Activated T-cell treated with anti-CD3 and anti-CD28 coated beads, Interleukin-2, amount 50 U/mL, for 48 hours (primary cell): Measurements from ENCODE around the gene RPUSD3.
A peak's percentile ranks its signal among the peaks of the same experiment; 100 is the strongest.

Experiments
- DNase-seq, 2 experiments: peaks; one replicate each; pipeline ENCODE4 v3.0.0-alpha.2; 2020

The RPUSD3 gene

GRCh38 chr3:9797196-9797945, 46.4 kb downstream of the RPUSD3 start:
- no peak for DNase-seq

GRCh38 chr3:9795207-9795606, 48.6 kb downstream of the RPUSD3 start:
- no peak for DNase-seq

- DNase-seq: no peak
Observed at GRCh38 chr3:9794400-9794799, 49.4 kb downstream of the RPUSD3 start.

GRCh38 chr3:9793161-9793781, 50.5 kb downstream of the RPUSD3 start:
- DNase-seq: peak; percentile 60 to 62

- DNase-seq: peak; percentile 94
Observed at GRCh38 chr3:9792405-9793160, 51.2 kb downstream of the RPUSD3 start, which contains the start of the genes ARPC4 and TADA3. Gene ARPC4, plus strand, starts transcription at chr3:9793082. Its CDS starts 40 bp downstream, at chr3:9793122. Gene TADA3, minus strand, starts transcription at chr3:9792473. Its CDS starts 1,007 bp downstream, at chr3:9791466.

GRCh38 chr3:9791790-9792404, 51.9 kb downstream of the RPUSD3 start:
- DNase-seq: no peak

- DNase-seq: no peak
Observed at GRCh38 chr3:9791127-9791526, 52.7 kb downstream of the RPUSD3 start.
